Measurements from ENCODE around the gene FNBP1L. TPM values are rescaled to one million over a fixed set of nuclear protein-coding genes. Genes with fewer than 3 reads are reported as not detected.

FNBP1L gene
- polyA plus RNA-seq, 1 of the 3 experiments (the other 2 are of a cell fraction), result 16.5 TPM

DNA sequence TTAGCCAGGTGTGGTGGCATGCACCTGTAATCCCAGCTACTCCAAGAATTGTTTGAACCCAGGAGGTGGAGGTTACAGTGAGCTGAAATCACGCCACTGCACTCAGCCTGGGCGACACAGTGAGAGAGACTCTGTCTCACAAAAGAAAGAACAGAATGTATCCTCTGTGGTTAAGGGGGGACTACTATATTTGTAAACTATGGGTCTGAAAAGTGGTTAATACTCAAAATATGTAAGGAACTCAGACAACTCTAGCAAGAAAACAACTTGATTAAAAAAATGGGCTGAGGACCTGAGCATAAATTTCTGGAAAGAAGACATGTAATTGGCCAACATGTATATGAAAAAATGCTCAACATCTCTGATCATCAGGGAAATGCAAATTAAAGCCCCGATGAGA, 11.2 kb downstream of the FNBP1L start:
- ChIA-PET CTCF (interaction anchor here (1.2 kb wide), 1 partner anchor 10 kb away, joined by 4 read pairs; no protein-coding TSS in a partner anchor), POLR2A (no interaction called here)
- no peak overlapping the region for H3K4me2 ChIP-seq

DNA sequence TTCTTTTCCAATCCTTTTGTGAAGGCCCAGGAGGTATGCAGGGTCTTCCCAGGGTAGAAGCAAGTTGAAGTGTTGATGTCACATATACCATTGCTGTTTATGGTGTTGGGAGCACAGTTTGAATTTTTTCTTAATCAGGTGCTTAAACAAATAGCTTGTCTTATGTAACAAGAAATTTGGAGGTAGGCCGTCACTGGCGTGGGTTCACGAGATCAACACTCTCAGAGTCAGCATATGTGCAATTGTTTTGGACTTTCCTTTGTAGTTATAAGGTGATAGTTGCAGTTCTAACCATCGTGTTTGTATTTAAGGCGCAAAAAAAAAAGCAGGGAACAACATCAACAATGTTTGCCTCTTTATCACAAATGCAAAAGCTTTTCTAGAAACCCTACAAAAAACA, 13.3 kb downstream of the FNBP1L start:
- H3K9me3 ChIP-seq, result 0 out of 2 replicates have a peak, but pooled peaks cover 4% of the 10 kb centered on the region
- TF ChIP-seq, protein P1, sequence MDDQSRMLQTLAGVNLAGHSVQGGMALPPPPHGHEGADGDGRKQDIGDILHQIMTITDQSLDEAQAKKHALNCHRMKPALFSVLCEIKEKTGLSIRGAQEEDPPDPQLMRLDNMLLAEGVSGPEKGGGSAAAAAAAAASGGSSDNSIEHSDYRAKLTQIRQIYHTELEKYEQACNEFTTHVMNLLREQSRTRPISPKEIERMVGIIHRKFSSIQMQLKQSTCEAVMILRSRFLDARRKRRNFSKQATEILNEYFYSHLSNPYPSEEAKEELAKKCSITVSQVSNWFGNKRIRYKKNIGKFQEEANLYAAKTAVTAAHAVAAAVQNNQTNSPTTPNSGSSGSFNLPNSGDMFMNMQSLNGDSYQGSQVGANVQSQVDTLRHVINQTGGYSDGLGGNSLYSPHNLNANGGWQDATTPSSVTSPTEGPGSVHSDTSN (IDR thresholded peaks at IDR 0.05), result no peak
- TF ChIP-seq MXI1 (IDR thresholded peaks at IDR 0.05; ENCODE audit: low read depth, low read length) (no peak), POLR2AphosphoS5 (IDR thresholded peaks at IDR 0.05; ENCODE audit: low read depth, low read length) (no peak), EZH2phosphoT487 (IDR thresholded peaks at IDR 0.05; ENCODE audit: borderline replicate concordance, low read depth) (no peak)
- H3K27ac ChIP-seq (ENCODE audit: low read depth in 2 of 2, low read length in 1 of 2), result no peak overlapping the region
- no peaks in the 10 kb centered on the region for H3K27me3 ChIP-seq (ENCODE audit: insufficient read depth)
- no peak for DNase-seq
- H4K20me1 ChIP-seq (ENCODE audit: insufficient read depth), result peaks cover 61% of the 10 kb centered on the region
- ChIA-PET CTCF (no interaction called here), POLR2A (no interaction called here)
- no peak overlapping the region for H3K4me3 ChIP-seq (ENCODE audit: low read depth in 2 of 2, low read length in 1 of 2)
- no peaks in the 10 kb centered on the region; a peak in 2 of 4 replicates for H3K4me1 ChIP-seq (ENCODE audit: control insufficient read depth in 1 of 2, insufficient read depth in 2 of 2, low read depth in 1 of 2, low read length in 1 of 2)
- no peaks in the 10 kb centered on the region for H3K9me2 ChIP-seq
- H3K4me2 ChIP-seq, result no peak overlapping the region
- peaks cover 0 to 27% of the 10 kb centered on the region in 2 experiments for H3K36me3 ChIP-seq (replicated peaks in 1 of 2; ENCODE audit: control insufficient read depth in 1 of 2, insufficient read depth in 2 of 2, low read length in 1 of 2)
- H2AFZ ChIP-seq (ENCODE audit: low read depth), result no peak overlapping the region
- H3K79me2 ChIP-seq (ENCODE audit: insufficient read depth), result peaks cover 99% of the 10 kb centered on the region
- no peak overlapping the region for H3K9ac ChIP-seq
- H3F3A ChIP-seq (replicated peaks; ENCODE audit: insufficient read depth), result peaks cover 13% of the 10 kb centered on the region
- 97% methylated on average over 5 of the region's 5 CpGs for WGBS (ENCODE audit: low lambda C conversion rate)

More for the DNA sequence above, 11.2 kb downstream of the FNBP1L start:
- no peak overlapping the region for H3K27ac ChIP-seq (ENCODE audit: low read depth in 2 of 2, low read length in 1 of 2)
- H3K79me2 ChIP-seq (ENCODE audit: insufficient read depth), result peaks cover 99% of the 10 kb centered on the region
- no peak overlapping the region for H2AFZ ChIP-seq (ENCODE audit: low read depth)
- 97% methylated on average over 3 of the region's 3 CpGs for WGBS (ENCODE audit: low lambda C conversion rate)
- no peaks in the 10 kb centered on the region for H3K9me3 ChIP-seq
- DNase-seq, result no peak
- no peaks in the 10 kb centered on the region for H3K27me3 ChIP-seq (ENCODE audit: insufficient read depth)
- TF ChIP-seq EP300 (IDR thresholded peaks at IDR 0.05; ENCODE audit: borderline replicate concordance in 1 of 2, low read depth in 1 of 2, low read length in 1 of 2) (no peak), JUND (IDR thresholded peaks at IDR 0.05) (no peak), YY1 (IDR thresholded peaks at IDR 0.05; ENCODE audit: low read depth) (no peak), POLR2AphosphoS5 (IDR thresholded peaks at IDR 0.05; ENCODE audit: low read depth, low read length) (no peak)
- TF ChIP-seq, protein P2, sequence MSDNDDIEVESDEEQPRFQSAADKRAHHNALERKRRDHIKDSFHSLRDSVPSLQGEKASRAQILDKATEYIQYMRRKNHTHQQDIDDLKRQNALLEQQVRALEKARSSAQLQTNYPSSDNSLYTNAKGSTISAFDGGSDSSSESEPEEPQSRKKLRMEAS (IDR thresholded peaks at IDR 0.05; ENCODE audit: low read depth), result no peak
- TF ChIP-seq, protein P3, sequence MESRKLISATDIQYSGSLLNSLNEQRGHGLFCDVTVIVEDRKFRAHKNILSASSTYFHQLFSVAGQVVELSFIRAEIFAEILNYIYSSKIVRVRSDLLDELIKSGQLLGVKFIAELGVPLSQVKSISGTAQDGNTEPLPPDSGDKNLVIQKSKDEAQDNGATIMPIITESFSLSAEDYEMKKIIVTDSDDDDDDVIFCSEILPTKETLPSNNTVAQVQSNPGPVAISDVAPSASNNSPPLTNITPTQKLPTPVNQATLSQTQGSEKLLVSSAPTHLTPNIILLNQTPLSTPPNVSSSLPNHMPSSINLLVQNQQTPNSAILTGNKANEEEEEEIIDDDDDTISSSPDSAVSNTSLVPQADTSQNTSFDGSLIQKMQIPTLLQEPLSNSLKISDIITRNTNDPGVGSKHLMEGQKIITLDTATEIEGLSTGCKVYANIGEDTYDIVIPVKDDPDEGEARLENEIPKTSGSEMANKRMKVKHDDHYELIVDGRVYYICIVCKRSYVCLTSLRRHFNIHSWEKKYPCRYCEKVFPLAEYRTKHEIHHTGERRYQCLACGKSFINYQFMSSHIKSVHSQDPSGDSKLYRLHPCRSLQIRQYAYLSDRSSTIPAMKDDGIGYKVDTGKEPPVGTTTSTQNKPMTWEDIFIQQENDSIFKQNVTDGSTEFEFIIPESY (IDR thresholded peaks at IDR 0.05; ENCODE audit: borderline replicate concordance, low read depth), result no peak
- TF ChIP-seq, protein P4, sequence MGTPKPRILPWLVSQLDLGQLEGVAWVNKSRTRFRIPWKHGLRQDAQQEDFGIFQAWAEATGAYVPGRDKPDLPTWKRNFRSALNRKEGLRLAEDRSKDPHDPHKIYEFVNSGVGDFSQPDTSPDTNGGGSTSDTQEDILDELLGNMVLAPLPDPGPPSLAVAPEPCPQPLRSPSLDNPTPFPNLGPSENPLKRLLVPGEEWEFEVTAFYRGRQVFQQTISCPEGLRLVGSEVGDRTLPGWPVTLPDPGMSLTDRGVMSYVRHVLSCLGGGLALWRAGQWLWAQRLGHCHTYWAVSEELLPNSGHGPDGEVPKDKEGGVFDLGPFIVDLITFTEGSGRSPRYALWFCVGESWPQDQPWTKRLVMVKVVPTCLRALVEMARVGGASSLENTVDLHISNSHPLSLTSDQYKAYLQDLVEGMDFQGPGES (IDR thresholded peaks at IDR 0.05; ENCODE audit: low read depth, low read length), result no peak
- H3K9ac ChIP-seq, result no peak overlapping the region
- peaks cover 9% of the 10 kb centered on the region for H3F3A ChIP-seq (replicated peaks; ENCODE audit: insufficient read depth)
- H3K9me2 ChIP-seq, result no peaks in the 10 kb centered on the region
- H3K36me3 ChIP-seq (replicated peaks in 1 of 2; ENCODE audit: control insufficient read depth in 1 of 2, insufficient read depth in 2 of 2, low read length in 1 of 2), result peaks cover 0 to 24% of the 10 kb centered on the region in 2 experiments
- H4K20me1 ChIP-seq (ENCODE audit: insufficient read depth), result peaks cover 72% of the 10 kb centered on the region
- peaks cover 0 to under 1% of the 10 kb centered on the region in 2 experiments; a peak in 2 of 4 replicates for H3K4me1 ChIP-seq (ENCODE audit: control insufficient read depth in 1 of 2, insufficient read depth in 2 of 2, low read depth in 1 of 2, low read length in 1 of 2)
- no peak overlapping the region for H3K4me3 ChIP-seq (ENCODE audit: low read depth in 2 of 2, low read length in 1 of 2)

Data from SK-N-SH (cell line).